HG03097 (cell line): ENCODE results near the gene DDRGK1.

Source experiments
- ATAC-seq: cut with Tn5 transposase; IDR thresholded peaks from one replicate; pipeline ENCODE4 v1.9.1; 2021; ENCODE audit not compliant: unreplicated experiment, low FRiP score

DDRGK1 gene

GRCh38 chr20:3204124-3204794, at the start of gene DDRGK1:
Gene DDRGK1 (minus strand): TSS chr20:3204682. CDS start chr20:3204627, 55 bp downstream.
- ATAC-seq = peak; percentile 81

GRCh38 chr20:3251806-3252205, 47.3 kb upstream of the DDRGK1 start:
- no peak for ATAC-seq

GRCh38 chr20:3250091-3250504, 45.6 kb upstream of the DDRGK1 start:
- ATAC-seq = no peak

GRCh38 chr20:3248993-3249347, 44.5 kb upstream of the DDRGK1 start:
- no peak for ATAC-seq

GRCh38 chr20:3248167-3248992, 43.9 kb upstream of the DDRGK1 start:
- no peak for ATAC-seq

GRCh38 chr20:3247638-3248037, 43.2 kb upstream of the DDRGK1 start:
- ATAC-seq = no peak

- no peak for ATAC-seq
These were observed 42.2 kb upstream of the DDRGK1 start for GRCh38 chr20:3246682-3247081.

GRCh38 chr20:3245711-3246110, 41.2 kb upstream of the DDRGK1 start:
- ATAC-seq = no peak

GRCh38 chr20:3245156-3245555, 40.7 kb upstream of the DDRGK1 start:
- no peak for ATAC-seq

- no peak for ATAC-seq
These were observed 40.1 kb upstream of the DDRGK1 start for GRCh38 chr20:3244613-3245012.

- no peak for ATAC-seq
These were observed 39.4 kb upstream of the DDRGK1 start for GRCh38 chr20:3243718-3244358.

GRCh38 chr20:3242172-3242692, 37.8 kb upstream of the DDRGK1 start:
- ATAC-seq = no peak

- no peak for ATAC-seq
These were observed 36.4 kb upstream of the DDRGK1 start for GRCh38 chr20:3240776-3241363.

- ATAC-seq = no peak
These were observed 35.6 kb upstream of the DDRGK1 start for GRCh38 chr20:3239867-3240775.

GRCh38 chr20:3239026-3239866, 34.8 kb upstream of the DDRGK1 start, which contains the start of gene SLC4A11:
Gene SLC4A11 (minus strand): TSS chr20:3239190. CDS start chr20:3239137, 53 bp downstream.
- no peak for ATAC-seq

GRCh38 chr20:3238616-3239025, 34.1 kb upstream of the DDRGK1 start:
- ATAC-seq = no peak

GRCh38 chr20:3237958-3238615, 33.6 kb upstream of the DDRGK1 start:
- ATAC-seq = no peak
